ENCODE results near the gene SPCS2. TPM values are rescaled to one million over a fixed set of nuclear protein-coding genes. Genes with fewer than 3 reads are reported as not detected.

SPCS2 gene
- total RNA-seq, 1 experiment from 2014 or later, result 209 TPM

DNA sequence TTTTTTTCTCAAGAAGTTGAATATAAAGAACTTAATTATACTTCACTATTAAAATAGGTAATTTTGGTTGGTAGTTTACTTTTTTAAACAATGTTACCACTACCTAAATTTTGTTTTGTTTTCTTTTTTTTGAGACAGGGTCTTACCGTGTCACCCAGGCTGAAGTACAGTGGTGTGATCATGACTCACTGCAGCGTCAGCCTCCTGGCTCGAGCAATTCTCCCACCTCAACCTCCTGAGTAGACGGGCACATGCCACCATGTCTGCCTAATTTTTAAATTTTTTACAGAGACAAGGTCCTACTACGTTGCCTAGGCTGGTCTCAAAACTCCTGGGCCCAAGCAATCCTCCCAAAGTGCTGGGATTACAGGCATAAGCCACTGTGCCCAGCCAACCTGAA, 17.6 kb downstream of the SPCS2 start:
- H3K27me3 Mint-ChIP-seq (ENCODE audit: unreplicated experiment), result no peaks in the 10 kb centered on the region
- BruUV-seq (replicated peaks), result no TSS peak
- intact Hi-C loops (cut with micrococcal nuclease; ENCODE audit: unreplicated experiment), result no loop called here
- CTCF ChIA-PET, result no interaction called here
- peaks cover 10% of the 10 kb centered on the region for H3K4me1 Mint-ChIP-seq (ENCODE audit: low read depth, unreplicated experiment)
- H3K4me3 Mint-ChIP-seq (ENCODE audit: low read depth, unreplicated experiment), result no peak overlapping the region
- TF ChIP-seq, protein P1, sequence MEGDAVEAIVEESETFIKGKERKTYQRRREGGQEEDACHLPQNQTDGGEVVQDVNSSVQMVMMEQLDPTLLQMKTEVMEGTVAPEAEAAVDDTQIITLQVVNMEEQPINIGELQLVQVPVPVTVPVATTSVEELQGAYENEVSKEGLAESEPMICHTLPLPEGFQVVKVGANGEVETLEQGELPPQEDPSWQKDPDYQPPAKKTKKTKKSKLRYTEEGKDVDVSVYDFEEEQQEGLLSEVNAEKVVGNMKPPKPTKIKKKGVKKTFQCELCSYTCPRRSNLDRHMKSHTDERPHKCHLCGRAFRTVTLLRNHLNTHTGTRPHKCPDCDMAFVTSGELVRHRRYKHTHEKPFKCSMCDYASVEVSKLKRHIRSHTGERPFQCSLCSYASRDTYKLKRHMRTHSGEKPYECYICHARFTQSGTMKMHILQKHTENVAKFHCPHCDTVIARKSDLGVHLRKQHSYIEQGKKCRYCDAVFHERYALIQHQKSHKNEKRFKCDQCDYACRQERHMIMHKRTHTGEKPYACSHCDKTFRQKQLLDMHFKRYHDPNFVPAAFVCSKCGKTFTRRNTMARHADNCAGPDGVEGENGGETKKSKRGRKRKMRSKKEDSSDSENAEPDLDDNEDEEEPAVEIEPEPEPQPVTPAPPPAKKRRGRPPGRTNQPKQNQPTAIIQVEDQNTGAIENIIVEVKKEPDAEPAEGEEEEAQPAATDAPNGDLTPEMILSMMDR (IDR thresholded peaks at IDR 0.05; ENCODE audit: unreplicated experiment), result no peak
- peaks cover 32% of the 10 kb centered on the region for H3K36me3 Mint-ChIP-seq (ENCODE audit: insufficient read depth, unreplicated experiment)
- no peaks in the 10 kb centered on the region for H3K9me3 Mint-ChIP-seq (ENCODE audit: low read depth, unreplicated experiment)
- DNase-seq, result no peak
- no peak overlapping the region for H3K27ac Mint-ChIP-seq (ENCODE audit: unreplicated experiment)

DNA sequence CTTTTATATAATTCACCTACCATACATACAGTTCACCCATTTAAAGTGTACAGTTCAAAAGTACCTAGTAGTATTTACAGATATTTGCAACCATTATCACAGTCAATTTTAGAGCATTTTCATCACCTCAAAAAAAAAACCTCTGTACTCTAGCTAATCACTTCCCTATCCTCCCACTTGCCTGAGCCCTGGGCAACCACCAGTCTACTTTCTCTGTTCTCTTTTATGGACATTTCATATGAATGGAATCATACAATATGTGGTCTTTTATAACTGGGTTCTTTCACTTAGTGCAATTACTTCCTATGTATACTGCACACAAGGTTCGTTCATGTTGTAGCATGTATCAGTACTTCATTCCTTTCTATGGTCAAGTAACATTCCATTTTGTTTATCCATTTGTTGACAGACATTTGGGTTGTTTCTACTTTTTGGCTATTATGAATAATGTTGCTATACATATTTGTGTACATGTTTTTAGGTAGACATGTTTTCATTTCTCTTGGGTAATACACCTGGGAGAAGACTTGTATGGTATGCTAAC, 21.9 kb downstream of the SPCS2 start:
- CTCF ChIA-PET, result no interaction called here
- H3K27ac Mint-ChIP-seq (ENCODE audit: unreplicated experiment), result no peak overlapping the region

GRCh38 chr11:74971424-74971823, 22.4 kb downstream of the SPCS2 start:
- TF ChIP-seq, protein P1 (IDR thresholded peaks at IDR 0.05; ENCODE audit: unreplicated experiment), result no peak
- Mint-ChIP-seq H3K36me3 (ENCODE audit: insufficient read depth, unreplicated experiment) (peaks cover 55% of the 10 kb centered on the region), H3K4me3 (ENCODE audit: low read depth, unreplicated experiment) (no peak overlapping the region), H3K4me1 (ENCODE audit: low read depth, unreplicated experiment) (no peaks in the 10 kb centered on the region), H3K9me3 (ENCODE audit: low read depth, unreplicated experiment) (no peaks in the 10 kb centered on the region), H3K27ac (ENCODE audit: unreplicated experiment) (no peak overlapping the region), H3K27me3 (ENCODE audit: unreplicated experiment) (no peaks in the 10 kb centered on the region)
- intact Hi-C loops (cut with micrococcal nuclease; ENCODE audit: unreplicated experiment), result no loop called here
- CTCF ChIA-PET, result no interaction called here
- DNase-seq, result no peak
- no TSS peak for BruUV-seq (replicated peaks)

More for the DNA sequence above, 21.9 kb downstream of the SPCS2 start:
- BruUV-seq (replicated peaks), result no TSS peak
- Mint-ChIP-seq H3K4me3 (ENCODE audit: low read depth, unreplicated experiment) (no peak overlapping the region), H3K4me1 (ENCODE audit: low read depth, unreplicated experiment) (no peaks in the 10 kb centered on the region), H3K36me3 (ENCODE audit: insufficient read depth, unreplicated experiment) (peaks cover 52% of the 10 kb centered on the region), H3K27me3 (ENCODE audit: unreplicated experiment) (no peaks in the 10 kb centered on the region), H3K9me3 (ENCODE audit: low read depth, unreplicated experiment) (no peaks in the 10 kb centered on the region)
- intact Hi-C loops (cut with micrococcal nuclease; ENCODE audit: unreplicated experiment), result no loop called here
- TF ChIP-seq, protein P1 (IDR thresholded peaks at IDR 0.05; ENCODE audit: unreplicated experiment), result no peak
- no peak for DNase-seq

- H3K27me3 Mint-ChIP-seq (ENCODE audit: unreplicated experiment), result no peaks in the 10 kb centered on the region
- H3K4me3 Mint-ChIP-seq (ENCODE audit: low read depth, unreplicated experiment), result no peak overlapping the region
- H3K36me3 Mint-ChIP-seq (ENCODE audit: insufficient read depth, unreplicated experiment), result peaks cover 43% of the 10 kb centered on the region
- H3K27ac Mint-ChIP-seq (ENCODE audit: unreplicated experiment), result no peak overlapping the region
- DNase-seq, result no peak
- intact Hi-C loops (cut with micrococcal nuclease; ENCODE audit: unreplicated experiment), result no loop called here
- CTCF ChIA-PET, result no interaction called here
- no peaks in the 10 kb centered on the region for H3K9me3 Mint-ChIP-seq (ENCODE audit: low read depth, unreplicated experiment)
- BruUV-seq (replicated peaks), result no TSS peak
- H3K4me1 Mint-ChIP-seq (ENCODE audit: low read depth, unreplicated experiment), result no peaks in the 10 kb centered on the region
- TF ChIP-seq, protein P1 (IDR thresholded peaks at IDR 0.05; ENCODE audit: unreplicated experiment), result no peak
Measured at GRCh38 chr11:74978041-74978440, 29.0 kb downstream of the SPCS2 start.
